Transverse colon (tissue), 4 donors: ENCODE results near the gene FRY.

Experiments used
- POLR2A ChIP-seq: fragments of 450-650 bp; IDR thresholded peaks from one replicate; pipeline ENCODE4 v1.6.1; 2016; ENCODE audit warnings: antibody characterized with exemption, mild to moderate bottlenecking, moderate library complexity
- POLR2AphosphoS5 ChIP-seq, 3 donors: sonication (generic); formaldehyde crosslinking; IDR thresholded peaks; one replicate each; pipeline ENCODE4 v1.6.1; 2016; ENCODE audit warnings: antibody characterized with exemption in 3 of 3
- TF ChIP-seq, protein P1 (sequence below), 5 experiments: fragments of 200-600 bp in 3 of 5; fragments of 450-650 bp in 2 of 5; sonication (generic) in 3 of 5; IDR thresholded peaks; 1 replicate in 2 of 5; 2 replicates in 3 of 5; pipeline ENCODE4 v1.5.1; 2016 to 2017; ENCODE audit warnings: antibody characterized with exemption in 5 of 5, inconsistent platforms in 3 of 5, mild to moderate bottlenecking in 2 of 5, moderate library complexity in 1 of 5

DNA sequence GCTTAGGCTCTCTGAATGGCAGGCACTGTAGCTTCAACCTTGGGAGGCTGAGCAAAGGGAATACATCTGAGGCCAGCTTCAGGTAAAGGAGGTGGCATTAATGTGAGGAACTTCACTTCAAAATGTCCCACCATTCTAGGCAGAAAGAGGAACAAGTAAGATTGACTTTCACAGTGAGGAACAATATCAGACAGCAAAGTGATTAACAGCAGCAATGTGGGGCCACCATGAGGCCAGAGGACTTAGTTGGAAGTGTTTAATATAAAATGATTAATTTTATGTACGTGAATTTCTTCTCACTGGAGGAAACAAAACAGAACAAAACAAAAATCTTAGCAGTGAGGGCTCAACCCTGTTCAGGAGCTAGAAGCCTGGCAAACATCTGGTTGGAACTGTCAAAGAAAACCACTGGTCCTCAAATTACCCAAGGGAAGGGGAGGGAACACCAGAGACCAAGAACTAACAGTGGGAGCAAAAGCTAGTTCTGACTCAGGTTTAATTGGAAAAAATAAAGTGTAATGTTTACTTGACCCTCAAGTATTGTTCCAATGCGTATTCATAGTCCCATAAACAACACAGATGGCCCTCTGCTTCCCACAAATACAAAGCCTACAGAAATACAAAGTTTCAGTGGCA, 43.9 kb upstream of the FRY start:
- TF ChIP-seq POLR2AphosphoS5 (IDR thresholded peaks at IDR 0.05) (no peak), POLR2A (no peak)
- TF ChIP-seq, protein P1, sequence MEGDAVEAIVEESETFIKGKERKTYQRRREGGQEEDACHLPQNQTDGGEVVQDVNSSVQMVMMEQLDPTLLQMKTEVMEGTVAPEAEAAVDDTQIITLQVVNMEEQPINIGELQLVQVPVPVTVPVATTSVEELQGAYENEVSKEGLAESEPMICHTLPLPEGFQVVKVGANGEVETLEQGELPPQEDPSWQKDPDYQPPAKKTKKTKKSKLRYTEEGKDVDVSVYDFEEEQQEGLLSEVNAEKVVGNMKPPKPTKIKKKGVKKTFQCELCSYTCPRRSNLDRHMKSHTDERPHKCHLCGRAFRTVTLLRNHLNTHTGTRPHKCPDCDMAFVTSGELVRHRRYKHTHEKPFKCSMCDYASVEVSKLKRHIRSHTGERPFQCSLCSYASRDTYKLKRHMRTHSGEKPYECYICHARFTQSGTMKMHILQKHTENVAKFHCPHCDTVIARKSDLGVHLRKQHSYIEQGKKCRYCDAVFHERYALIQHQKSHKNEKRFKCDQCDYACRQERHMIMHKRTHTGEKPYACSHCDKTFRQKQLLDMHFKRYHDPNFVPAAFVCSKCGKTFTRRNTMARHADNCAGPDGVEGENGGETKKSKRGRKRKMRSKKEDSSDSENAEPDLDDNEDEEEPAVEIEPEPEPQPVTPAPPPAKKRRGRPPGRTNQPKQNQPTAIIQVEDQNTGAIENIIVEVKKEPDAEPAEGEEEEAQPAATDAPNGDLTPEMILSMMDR (IDR thresholded peaks at IDR 0.05): no peak
